GM19328 (cell line): ENCODE results near the gene CWF19L2.
"Not testable (repeated sequence)": the region's sequence is repeated elsewhere in the genome, so short reads cannot be mapped to it uniquely, and the experiment has no call there.

Experiments
- ATAC-seq: cut with Tn5 transposase; IDR thresholded peaks from one replicate; pipeline ENCODE4 v1.9.1; 2021; ENCODE audit warnings: mild to moderate bottlenecking, moderate library complexity; ENCODE audit not compliant: unreplicated experiment

The CWF19L2 gene

GRCh38 chr11:107457558-107458271 lies at the start of gene CWF19L2:
TSS of gene CWF19L2 (minus strand) at chr11:107457825. CDS start at chr11:107457816, 9 bp downstream.
- peak; percentile 98 for ATAC-seq

GRCh38 chr11:107505647-107506225 lies 48.1 kb upstream of the CWF19L2 start:
- ATAC-seq, result no peak

DNA sequence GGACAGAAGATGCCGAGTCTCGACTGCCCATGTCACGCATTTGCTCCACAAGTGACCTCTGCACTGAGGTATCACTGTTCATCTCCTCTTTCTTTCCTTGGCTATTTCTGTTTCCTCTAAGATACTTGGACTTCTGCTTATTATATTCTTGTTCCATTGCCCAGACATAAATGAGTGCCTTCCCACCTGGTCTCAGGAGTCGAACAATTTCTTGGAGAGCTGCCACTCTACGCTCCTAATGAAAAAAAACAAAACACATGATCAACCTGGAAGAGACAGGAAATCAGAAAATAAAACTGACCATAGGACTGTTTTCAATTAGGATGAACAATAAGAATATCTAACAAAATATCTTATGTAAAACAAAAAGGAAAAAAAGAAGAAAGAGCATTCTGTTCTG lies 47.4 kb upstream of the CWF19L2 start:
- ATAC-seq, result no peak

DNA sequence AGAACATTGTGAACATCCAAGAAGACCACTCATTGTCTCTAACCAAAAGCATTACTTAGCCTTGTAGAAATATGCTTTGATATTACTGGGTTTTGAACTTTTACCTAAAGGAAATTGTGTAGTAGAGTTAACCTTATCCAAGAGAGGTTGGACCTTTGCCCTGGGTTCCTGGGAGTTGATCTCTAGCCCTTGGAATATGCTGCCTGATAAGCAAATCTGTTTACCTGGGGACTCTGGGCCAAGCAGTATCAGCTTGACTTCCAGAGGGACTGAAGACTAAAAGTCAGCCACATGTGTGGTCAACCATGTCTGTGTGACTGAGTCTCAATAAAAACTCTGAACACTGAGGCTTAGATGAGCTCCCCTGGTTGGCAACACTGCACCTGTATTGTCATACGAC lies 44.1 kb upstream of the CWF19L2 start:
- no peak for ATAC-seq

- ATAC-seq, result not testable (repeated sequence)
These were observed 39.7 kb upstream of the CWF19L2 start for GRCh38 chr11:107497371-107497770.

DNA sequence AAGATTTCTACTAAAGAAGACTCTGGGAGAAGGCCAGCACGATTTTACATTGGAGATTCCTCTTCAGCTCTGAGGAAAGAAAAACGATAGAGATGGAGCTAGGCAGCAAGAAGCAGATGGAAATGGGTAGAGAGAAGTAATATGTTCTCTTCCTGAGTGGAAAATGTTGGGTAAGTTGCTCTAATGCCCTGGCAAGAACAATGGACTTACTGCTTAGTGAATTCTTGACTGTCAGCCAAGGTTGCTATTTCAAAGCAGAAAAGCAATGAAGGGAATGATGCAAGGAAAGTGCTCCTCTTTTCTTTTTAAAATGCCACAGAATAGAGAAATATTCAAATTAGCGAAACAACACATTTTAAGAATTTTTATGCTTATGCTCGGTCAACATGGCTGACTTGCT lies 38.4 kb upstream of the CWF19L2 start:
- ATAC-seq, result no peak

DNA sequence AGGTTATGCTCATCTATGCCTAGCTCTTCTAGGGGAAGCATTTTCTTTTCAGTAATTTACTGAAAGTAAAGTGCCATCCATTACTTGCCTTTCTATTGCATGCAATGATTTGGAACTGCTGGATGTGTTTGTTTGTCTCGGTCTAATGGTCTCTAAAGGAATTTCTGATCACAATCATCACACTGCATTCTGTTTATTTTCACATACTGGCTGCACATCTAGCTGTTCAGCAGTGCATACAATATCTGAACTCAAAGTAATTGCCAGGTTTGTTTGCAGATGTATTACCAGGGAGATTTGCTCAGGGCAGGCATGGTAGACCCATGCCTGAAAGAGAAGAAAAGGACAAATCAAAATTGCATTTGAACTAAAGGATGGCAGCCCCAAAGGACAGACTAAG lies 36.4 kb upstream of the CWF19L2 start:
- no peak for ATAC-seq

GRCh38 chr11:107493117-107493516 lies 35.5 kb upstream of the CWF19L2 start:
- no peak for ATAC-seq

- ATAC-seq, result no peak
These were observed 33.2 kb upstream of the CWF19L2 start for GRCh38 chr11:107490836-107491235.

GRCh38 chr11:107482234-107482633 lies 24.6 kb upstream of the CWF19L2 start:
- no peak for ATAC-seq

- ATAC-seq, result no peak
These were observed 21.3 kb upstream of the CWF19L2 start for GRCh38 chr11:107478922-107479321.

DNA sequence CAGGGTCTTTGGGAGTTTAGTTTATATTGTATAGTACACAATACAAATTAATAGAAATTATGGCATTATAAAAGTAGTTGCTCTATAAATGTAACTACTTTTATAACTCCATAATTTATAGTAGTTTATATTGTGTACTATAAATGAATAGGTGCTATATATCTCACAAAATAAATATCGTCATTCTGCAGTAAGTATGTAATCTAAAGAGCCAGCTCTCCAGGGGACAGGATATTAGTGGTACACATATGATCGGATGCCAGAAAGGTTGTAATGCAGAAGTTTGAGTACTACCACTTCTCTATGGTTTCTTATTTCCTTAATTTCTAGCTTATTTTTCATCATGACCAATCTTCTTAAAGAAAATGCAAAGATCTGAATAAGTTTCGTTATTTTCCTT lies 20.2 kb upstream of the CWF19L2 start:
- no peak for ATAC-seq

DNA sequence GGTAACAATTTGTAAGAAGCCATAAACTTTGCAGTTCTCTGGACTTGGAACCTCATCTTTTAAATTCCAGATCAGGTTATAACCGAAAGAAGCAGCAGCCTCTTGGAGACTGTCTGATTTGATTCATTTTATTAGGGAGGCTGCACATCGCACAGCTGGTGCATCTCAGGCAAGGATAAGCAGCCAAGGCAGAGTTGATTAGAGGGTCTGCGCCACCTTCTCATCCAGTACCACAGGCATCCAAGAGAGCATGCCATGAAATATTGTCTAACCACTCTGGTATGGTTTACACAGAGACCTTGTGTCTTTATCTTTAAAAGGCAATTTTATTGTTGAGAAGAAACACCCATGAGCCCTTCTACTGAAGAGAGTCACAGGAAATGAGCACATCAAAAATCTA lies 16.2 kb upstream of the CWF19L2 start:
- no peak for ATAC-seq

- ATAC-seq, result no peak
These were observed 15.3 kb upstream of the CWF19L2 start for GRCh38 chr11:107472966-107473365.

DNA sequence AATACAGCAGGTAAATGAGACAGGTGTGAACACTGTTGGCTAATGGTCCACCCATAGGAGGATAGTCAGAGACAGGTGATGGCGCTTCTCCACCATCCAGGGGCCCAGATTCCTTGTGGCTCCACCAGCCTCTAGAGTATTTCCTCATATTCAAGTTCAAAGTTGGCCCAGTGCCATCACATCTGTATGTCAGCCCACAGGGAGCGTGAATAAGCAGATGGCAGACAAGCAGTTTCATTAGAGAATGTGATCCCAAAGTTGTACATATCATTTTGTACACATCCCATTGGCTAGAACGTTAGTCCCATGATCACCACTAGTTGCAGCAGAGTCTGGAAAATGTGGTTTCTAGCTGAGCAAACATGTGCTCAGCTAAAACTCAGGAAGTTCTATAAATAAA lies 11.0 kb upstream of the CWF19L2 start:
- ATAC-seq, result no peak

- no peak for ATAC-seq
These were observed 10.1 kb upstream of the CWF19L2 start for GRCh38 chr11:107467696-107468095.

- not testable (repeated sequence) for ATAC-seq
These were observed 8.7 kb upstream of the CWF19L2 start for GRCh38 chr11:107466275-107466866.

GRCh38 chr11:107457205-107457557 lies 444 bp downstream of the CWF19L2 start:
- ATAC-seq, result peak; percentile 32

DNA sequence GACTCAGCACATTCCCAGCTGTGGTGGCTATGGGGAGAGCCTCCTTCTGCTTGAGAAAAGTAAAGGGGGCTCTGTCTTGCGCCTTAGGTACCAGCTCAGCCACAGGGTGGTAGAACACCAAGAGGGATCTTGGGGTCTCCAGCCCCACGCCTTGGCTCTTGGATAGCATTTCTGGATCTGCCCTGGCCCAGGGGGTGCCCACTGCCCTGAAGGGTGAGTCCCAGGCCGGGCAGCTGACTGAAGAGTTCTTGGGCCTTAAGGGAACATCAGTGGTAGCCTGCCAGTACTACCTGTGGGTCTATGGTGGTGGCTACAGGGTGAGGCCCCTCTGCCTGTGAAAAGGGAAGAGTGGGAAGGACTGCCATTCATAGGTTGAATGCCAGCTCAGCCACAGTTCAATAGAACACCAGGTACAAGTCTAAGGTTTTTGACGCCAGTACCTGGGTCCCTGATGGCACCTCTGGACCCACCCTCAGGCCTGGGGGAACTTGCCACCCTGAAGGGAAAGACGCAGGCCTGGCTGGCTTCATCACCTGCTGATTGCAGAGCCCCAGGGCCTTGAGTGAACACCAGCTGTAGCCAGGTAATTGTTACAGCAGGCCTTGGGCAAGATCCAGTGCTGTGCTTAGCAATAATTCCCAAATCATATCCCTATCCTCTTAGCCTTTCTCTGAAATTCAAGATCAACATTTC lies 3.9 kb downstream of the CWF19L2 start:
- ATAC-seq, result no peak

DNA sequence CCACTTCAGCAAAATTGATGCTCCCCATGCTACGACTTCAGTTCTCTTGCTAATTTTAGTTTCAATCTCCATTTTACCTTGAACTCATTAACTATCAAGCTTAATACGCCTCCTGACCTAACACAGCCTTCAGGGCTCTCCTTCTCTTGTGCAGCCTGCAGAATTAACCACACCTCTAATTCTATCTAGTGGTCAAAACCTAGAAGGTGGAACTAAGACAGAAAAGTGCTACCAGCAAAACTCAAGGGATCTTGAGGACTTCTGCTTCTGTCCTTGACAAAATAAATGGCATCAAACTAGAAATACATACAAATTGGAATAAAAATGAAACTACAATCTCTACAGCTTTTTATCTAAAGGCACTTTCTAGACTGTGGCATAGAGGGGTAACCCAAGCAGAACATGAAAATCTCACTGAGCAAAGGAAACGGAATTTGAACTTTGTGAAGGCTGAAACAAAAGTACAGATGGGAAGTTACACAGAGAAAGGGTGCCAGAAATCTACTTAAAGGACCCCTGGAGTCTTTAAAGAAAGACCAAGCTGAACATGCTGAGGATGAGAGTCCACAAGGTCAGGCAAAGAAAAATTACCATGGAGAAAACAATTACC lies 10.7 kb downstream of the CWF19L2 start:
- ATAC-seq, result no peak

- no peak for ATAC-seq
These were observed 14.9 kb downstream of the CWF19L2 start for GRCh38 chr11:107442715-107443215.
